AG08395 (cell line): Measurements from ENCODE around the gene CTR9.

Source experiments
- DNase-seq: peaks from one replicate; pipeline ENCODE4 v3.0.0; 2012; ENCODE audit warnings: mixed read lengths, low spot score

CTR9 gene

DNA sequence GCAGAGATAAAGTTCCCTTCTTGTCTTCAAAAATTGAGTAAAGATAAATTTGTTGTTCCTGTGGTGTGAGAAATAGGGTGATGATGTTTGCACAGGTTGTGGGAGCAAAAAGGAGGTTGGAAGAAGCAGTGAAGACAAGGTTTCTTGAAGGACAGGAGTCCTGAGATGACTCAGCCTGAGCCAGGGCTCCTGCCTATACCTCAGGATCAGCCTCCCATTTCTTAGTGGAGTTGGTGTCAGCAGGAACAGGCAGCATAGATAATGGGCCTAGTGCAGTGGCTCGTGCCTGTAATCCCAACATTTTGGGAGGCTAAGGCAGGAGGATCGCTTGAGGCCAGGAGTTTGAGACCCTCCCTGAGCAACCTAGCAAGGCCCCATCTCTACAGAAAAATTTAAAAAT is 29.0 kb downstream of the CTR9 start:
- DNase-seq = no peak

DNA sequence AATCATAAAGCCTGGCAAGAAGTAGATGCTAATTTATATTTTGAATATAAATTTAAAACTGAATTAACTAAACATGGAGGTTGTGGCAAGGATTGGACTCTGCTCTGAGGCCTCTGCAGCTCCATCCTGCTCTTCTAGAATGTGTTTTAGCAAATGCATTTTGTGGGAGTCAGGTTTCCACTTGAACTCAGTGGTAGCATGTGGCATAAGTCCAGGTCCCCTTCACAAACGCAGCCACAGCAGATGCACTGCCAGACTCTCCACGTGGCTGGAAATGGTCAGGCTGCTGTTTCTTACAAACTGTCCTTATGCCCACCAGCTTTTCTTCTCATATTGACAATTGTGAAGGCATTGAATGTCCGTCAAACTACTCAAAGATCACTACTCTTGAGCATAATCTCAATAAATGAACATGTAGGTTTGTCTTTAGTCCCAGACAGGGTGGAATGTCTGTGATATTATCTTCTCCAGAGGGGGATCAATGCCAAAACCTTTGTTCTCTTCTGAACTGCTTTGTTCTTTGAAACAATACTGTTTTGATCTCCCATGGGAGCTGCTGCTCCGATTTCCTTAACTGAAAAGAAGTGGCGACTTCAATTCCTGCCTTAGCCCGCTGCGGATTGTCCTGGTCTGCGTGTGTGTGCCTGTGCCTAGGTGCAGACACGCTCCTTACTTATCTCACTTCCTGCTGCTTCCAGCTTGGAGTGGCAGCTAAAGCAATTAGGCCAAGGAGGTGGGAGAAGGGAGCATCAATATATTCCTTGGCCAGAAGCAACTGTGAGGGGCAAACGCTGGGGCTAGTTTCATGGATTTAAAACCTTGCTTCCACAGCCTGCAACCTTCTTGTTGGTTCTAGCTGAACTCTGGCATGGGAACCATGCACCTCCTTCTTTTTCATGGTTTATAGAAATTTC is 33.4 kb downstream of the CTR9 start:
- DNase-seq = no peak

DNA sequence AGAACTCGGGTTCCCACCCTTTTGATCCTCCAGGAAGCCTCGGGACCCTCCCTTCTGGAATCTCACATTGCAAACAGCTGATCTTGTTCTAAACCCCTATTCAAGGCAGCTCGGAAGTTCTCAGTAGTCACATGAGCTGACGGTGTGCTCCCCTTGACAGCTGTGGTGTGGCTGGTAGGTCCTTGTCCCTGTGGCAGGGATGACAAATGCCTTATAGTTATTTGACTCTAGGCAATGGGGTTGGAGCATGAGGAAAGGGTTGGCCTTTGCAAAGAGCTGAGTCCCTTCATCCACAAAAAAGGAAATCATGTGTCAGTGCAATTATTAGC is 34.1 kb downstream of the CTR9 start:
- DNase-seq = no peak

DNA sequence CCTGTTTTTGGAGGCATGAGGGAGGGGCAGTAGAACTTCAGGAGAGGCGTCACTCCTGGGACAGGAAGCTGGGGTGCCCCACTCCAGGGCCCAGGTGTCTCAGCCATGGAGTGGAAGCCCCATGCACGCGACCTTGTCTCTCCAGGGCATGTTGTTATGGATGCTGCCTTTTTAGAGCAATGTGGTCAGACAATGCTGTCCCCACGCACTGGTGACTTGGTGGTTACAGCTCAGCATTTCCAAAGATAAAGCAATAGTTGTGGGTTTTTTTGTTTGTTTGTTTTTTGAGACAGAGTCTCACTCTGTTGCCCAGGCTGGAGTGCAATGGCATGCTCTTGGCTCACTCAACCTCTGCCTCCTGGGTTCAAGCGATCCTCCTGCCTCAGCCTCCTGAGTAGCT is 35.4 kb downstream of the CTR9 start:
- no peak for DNase-seq

DNA sequence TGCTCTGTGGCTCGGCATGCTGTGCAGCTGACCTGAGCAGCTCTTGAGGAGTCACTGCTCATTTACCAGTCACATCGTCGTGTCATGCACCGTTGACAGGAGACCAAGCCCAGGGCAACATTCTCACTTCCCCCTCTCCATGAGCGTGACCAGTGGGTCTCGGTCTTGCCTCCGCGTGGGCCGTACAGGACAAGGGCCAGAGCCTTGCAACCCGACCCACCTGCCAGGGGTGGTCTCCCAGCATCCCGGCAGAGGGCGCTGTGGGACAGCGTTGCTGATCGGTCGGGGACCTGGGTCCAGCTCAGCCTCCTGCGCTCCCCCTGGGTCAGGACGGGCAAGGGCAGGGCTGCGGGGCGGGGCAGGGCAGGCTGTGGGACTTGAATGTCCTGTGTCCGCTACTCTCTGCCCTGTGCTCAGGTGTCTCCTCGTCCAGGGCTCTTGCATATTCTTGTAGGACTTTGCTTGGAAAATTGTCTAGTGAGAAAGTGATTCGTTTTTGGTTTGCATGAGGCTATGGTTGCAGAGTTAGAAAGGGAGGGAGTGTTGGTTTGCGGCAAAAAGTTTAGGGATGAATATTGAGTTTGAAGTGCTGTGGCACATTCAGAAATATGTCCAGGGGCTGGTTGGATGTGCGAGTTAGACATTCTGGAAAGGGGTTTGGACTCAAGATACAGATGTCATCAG is 41.5 kb downstream of the CTR9 start:
- DNase-seq = peak; percentile 89

DNA sequence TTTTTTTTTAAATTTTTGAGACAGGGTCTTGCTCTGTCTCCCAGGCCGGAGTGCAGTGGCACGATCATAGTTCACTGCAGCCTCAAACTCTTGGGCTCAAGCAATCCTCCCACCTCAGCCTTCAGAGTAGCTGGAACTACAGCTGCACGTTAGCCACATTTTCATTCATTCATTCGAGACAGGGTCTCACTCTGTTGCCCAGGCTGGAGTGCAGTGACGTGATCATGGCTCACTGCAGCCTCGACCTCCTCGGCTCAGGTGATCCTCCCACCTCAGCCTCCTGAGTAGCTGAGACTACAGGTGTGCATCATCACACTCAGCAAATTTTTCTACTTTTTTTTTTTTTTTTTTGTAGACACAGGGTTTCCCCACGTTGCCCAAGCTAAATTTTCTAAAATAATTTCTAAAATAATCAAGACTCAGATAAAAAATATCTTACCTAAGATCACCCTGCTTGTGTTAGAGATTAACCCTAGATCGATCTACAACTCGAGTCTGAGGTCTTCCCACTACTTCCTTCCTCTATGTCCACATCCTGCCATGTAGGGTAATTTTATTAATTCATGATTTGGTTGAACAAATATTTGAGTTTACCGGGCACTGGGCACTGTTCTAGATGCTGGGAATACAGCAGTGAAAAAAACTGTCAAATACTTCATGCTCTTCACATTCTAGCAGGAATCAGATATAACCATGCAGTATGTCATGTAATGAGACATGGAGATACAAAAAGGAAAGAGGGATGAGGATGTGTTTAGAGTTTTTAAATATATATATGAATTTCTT is 42.6 kb downstream of the CTR9 start:
- no peak for DNase-seq

DNA sequence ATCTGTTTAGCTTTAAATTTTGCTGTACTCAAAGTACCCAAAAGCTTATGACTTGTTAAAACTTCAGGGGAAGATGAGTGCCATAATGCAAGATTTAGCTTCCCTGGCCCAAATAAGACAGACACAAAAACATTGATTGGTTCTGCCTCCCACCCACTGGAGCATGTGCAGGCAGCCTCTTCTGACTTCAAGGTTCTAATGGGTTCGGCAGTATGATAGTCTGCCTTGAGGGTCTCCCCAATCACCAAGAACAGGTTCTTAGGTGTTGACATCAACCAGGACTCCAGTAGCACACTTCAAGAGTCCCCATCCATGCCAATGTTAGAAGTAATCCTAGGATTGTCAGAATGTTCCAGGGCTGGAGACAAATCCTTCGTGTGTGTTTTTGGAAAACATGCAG is 45.1 kb downstream of the CTR9 start:
- DNase-seq = no peak

DNA sequence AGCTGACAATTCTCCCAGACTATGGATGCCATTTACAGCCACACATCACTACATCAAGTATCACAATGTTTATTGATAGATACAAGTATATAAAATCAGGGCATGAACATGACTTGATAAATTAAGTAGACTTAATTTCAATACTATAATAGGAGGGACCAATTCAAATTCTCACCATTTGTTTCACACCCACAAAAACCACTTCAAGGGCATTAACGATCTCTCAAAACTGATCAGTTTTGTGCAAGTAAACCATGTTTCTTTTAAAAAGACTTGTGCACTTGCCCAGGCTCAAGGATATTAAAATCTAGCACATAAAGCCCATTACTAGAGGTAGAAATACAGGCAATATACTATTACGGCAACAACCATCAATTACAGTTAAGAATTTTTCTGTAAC is 46.0 kb downstream of the CTR9 start:
- no peak for DNase-seq

DNA sequence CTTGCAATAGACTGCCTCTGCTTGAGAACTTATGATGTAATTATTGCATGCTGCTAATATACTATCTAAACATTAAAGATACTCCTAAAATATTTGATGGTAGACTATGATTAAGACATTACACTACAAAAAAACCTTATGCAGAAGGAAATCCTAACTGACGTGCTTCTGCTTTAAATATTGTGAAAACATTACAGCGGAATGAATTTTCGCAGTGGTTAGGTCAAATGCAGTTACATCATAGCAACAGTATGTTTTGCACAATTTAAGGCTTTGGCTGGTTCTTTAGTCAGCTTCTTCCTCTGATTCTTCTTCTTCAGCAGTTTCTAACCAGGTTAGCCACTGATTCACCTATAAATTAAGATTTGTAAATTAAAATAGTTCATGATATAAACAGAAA is 46.5 kb downstream of the CTR9 start:
- no peak for DNase-seq

DNA sequence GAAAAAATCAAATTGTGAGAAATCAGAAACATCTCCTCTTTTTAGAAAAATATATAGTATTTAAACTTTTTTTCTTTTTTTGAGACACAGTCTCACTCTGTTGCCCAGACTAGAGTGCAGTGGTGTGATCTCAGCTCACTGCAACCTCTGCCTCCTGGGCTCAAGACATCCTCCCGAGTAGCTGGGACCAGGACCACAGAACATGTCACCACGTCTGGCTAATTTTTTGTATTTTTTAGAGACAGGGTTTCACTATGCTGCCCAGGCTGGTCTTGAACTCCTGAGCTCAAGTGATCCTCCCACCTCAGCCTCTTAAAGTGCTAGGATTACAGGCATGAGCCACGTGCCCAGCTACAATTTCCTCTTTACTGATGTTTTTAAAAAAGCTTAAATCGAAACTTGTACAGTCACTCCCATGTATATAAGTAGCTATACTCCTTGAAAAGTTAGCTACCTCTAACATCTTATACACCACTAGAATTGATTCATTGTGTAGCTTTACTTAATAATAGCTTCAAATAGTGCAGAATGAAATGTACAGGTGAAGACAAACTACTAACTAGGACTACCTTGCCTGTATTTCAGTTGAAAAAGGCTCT is 47.4 kb downstream of the CTR9 start:
- no peak for DNase-seq

DNA sequence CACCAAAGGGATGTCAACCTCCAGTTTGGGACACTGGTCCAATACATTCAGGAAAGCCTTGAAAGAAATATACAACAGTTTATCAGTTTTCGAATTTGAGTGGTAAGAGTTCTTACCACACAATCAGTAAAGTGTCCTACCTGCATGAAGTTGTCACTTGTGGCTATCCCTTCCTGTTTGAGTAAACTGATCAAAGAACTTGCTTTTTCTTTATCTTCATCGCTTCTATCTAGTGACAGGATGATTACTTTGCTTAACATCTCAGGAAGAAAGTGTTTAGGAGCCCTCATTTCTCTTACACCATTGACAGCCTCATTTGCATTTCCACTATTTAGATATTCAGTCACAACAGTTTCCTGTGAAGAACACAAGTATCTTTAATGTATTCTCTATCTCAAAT is 49.2 kb downstream of the CTR9 start:
- no peak for DNase-seq

DNA sequence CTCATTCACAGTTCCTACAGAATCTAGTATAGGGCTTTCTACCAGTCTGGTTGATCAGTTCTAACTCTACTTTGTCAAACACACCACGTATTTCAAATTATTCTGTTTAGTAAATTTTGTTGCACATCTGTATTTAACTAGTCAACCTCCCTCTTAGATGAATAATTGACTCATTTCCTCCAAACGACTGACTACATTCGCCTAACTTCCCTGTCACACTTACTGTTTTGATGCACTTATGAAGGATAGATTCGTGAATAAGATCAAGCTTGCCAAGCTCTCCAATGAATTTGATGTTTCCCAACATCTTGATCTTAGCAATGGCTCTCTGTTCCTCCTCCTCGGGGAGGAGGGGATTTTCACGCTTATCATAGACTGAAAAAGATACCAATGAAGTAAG is 52.6 kb downstream of the CTR9 start:
- DNase-seq = no peak

DNA sequence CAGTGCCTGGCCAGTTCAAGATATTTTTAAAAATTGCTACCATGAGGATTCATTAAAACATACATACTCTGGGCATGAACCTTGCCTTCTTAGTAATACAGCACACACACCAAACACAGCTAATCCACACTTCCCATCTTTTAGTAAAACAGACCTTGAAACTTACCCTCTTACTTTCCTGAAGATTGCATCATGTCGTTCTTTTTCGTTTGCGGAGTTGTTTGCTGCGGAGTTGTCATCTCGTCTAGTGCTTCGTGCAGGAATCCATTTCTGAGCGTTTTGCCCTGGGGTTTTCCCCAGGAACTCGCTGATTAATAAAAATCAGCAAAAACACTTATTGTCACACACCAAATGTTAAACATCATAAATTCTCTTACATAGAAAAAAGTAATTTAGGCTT is 54.7 kb downstream of the CTR9 start:
- no peak for DNase-seq

DNA sequence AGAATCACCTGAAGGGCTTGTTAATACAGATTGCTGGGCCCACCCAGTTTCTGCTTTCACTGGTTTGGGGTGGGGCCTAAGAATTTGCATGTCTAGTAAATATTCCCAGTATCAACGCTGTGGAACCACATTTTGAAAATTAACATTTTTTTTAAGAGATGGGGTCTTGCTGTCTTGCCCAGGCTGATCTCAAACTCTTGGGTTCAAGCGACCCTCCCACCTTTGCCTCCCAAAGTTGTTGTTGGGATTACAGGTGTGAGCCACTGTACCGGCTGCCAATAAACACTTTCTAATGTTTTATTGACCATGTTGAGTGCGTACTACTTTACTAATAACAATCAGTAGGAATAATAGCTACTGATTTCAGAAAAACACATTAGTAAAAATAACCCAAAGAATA is 55.2 kb downstream of the CTR9 start:
- no peak for DNase-seq

DNA sequence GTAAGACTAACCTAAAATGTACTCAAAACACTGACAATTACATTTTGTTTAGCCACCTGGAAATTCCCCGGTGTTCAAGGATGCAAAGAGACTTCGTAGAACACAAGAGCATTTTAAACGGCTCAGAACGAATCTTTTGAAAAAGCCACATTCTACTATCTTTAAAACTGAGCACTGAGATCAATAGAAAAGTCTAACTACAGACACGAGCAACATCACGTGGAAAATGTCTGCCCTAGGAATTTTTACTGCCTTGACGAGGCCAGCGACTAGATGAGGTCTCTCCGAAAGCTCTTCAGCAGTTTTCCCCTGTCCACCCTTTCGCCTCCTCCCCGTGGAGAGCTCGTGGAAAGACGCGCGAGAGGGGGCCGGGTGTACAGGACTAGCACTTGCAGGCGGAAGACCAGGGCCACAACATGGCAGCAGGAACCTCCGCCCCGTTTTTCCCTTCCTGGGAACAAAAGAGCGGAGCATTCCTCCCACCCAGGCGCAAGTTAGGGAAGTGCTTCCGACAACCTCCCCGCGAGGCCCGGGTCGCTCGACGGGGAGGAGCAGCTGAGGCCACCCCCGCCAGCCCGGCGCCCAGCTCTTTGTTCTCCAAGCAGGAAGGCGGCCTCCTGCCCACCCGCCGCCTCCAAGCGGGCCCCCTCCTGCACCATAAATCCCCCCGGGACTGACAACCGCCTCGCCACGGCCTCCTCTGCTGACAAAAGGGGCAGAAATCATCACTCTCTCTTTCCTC is 56.6 kb downstream of the CTR9 start:
- peak; percentile 51 for DNase-seq

DNA sequence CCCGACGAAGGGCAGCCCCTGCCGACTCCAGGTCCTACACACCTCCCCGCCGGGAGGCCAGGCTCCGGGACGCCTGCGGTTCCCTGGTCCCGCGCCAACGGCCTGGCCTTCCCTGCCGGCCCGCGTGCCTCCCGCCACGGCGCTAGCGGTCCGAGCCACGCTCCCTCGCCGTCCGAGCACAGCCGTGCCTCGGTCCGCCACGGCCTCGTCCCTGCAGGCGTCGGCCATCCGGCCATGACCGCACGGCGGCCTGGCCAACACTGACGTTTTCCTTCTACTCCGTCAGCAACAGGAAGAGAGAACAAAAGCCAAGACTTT is 57.1 kb downstream of the CTR9 start:
- no peak for DNase-seq

DNA sequence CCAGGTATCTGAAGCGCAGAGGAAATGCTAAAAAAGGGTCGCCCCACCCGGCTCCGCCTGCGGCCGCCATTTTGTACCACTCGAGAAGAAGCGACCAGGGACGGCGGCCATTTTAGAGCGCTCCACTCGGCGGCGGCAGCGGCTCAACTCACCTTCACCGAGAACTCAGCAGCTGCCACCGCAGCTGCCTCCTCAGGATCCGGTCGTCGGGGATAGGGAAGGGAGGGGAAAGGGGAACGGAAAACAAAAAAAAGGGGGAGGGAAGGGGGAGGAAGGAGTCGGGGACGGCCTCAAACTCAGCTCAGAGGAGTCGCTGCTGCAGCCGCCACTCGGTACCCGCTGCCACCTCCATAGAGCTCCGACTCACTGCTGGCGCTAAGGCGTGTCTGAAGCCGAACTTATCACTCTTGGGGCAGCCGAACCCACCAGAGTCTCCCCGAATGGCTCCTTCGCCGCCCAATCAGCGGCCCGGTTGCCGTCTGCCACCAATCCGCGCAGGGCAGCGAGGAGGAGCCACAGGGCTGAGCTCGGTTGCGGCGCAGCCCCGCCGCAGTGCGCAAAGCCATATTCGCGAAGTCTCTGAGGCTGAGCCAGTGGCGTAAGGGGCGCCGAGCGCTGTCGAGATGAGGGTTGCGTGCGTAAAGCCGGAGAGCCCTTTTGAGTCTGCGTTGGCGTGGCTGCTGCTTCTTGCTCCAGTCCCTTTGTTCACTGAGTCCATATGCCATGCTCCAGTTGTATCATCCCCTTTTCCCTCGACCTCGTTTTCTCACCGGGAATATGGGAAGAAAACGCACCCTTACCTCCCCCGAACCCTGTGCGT is 57.7 kb downstream of the CTR9 start, which contains the start of gene EIF4G2:
Gene EIF4G2, minus strand, starts transcription at position 374 of the 820 bp plus-strand sequence.
- peak; percentile 99 for DNase-seq

DNA sequence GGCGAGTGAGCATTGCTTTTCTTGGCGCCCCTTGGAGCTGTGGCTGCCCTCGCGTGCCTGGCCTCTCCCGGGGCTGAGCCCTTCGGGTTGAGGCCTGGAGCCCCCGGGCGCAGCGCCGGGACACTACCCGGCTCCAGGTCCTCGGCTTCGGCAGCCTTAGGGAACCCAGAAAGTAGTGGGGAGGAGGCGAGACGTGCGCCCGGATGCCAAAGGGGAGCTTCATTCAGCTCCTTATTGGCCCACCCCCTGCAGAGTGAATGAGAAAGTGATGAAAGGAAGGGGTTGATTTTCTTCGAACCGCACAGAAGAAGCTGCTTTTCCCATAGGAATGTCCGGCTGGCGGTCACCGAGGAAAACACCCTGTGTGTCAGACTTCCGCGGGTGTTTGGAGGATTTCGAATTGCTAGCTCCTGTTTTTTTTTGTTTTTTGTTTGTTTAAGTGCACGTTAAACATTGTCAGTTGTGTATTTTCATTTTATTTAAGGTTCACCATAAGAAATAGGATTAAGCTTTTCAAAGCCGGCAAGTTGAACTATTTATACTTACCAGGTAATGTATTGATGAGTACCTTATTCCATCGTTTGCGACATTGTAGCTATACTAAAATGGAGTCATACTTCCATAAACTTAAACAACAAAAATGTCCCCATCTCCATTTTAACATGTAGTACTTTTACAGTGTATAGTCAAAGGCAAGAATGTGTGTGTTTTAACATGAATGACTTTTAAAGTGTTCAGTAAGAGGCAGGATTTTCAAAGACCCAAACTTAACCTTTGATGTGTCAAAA is 58.5 kb downstream of the CTR9 start:
- DNase-seq = peak; percentile 76

DNA sequence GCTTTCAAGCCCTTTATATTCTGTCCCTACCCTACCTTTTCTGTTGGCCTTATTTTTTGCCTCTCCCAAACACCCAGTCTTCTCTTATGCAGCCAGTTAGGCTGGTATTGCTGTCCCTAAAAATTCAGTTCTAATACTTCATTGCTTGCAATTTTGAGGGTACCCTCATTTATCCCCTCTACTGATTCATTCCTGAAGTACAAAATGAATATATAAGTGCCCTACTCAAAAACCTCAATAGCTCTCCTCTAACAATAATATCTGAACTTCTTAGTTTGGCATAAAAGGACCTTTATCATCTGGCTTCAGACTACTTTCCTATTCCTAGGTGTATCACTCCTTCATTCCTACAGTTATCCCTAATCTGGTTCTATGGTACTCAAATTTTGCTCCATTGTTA is 62.9 kb downstream of the CTR9 start:
- no peak for DNase-seq

DNA sequence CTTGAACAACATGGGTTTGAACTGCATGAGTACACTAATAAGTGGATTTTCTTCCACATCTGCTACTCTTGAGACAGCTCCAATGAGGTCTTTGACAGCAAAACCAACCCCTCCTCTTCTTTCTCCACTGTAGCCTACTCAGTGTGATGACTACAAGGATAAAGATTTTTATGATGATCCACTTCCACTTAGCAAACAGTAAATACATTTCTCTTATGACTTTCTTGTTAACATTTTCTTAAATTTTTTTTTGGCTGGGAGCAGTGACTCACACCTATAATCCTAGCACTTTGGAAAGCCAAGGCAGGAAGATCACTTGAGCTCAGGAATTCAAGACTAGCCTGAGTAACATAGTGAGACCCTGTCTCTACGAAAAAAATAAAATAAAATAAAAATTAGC is 67.5 kb downstream of the CTR9 start:
- peak; percentile 75 for DNase-seq
